Measurements from ENCODE around the gene ATRNL1.

DNA sequence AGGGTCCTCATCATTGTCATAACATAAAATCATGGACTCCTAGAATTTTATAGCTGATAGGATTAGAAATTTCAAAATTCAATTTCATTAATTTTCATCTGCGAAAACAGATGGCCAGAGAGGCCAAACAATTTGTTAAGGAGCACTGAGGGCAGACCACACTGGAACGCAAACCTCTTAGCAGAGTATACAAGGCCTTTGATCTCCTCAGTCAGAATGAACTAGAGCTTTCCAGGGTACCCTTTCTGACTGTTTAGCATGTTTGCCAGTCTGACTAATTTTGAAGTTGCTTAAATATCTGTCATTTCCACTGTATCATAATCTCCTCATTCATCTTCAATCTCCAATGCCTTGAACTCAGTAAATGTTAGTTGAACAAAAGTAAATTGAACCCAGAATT is 41.9 kb upstream of the ATRNL1 start:
- TF ChIP-seq, protein P1, sequence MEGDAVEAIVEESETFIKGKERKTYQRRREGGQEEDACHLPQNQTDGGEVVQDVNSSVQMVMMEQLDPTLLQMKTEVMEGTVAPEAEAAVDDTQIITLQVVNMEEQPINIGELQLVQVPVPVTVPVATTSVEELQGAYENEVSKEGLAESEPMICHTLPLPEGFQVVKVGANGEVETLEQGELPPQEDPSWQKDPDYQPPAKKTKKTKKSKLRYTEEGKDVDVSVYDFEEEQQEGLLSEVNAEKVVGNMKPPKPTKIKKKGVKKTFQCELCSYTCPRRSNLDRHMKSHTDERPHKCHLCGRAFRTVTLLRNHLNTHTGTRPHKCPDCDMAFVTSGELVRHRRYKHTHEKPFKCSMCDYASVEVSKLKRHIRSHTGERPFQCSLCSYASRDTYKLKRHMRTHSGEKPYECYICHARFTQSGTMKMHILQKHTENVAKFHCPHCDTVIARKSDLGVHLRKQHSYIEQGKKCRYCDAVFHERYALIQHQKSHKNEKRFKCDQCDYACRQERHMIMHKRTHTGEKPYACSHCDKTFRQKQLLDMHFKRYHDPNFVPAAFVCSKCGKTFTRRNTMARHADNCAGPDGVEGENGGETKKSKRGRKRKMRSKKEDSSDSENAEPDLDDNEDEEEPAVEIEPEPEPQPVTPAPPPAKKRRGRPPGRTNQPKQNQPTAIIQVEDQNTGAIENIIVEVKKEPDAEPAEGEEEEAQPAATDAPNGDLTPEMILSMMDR (IDR thresholded peaks at IDR 0.05) = no peak
- no peak for TF ChIP-seq POLR2A (IDR thresholded peaks at IDR 0.05)
